Adrenal gland (tissue), 12 donors: ENCODE results near the gene GMPS. TPM values are rescaled to one million over a fixed set of nuclear protein-coding genes. Genes with fewer than 3 reads are reported as not detected.

Source experiments
- DNase-seq, 7 donors: peaks; one replicate each; pipeline ENCODE4 v3.0.0-alpha.2; 2019 to 2020
- H3K27ac ChIP-seq, 5 donors: fragments of 200-600 bp; sonication (generic) in 4 of 5; 1 replicate in 3 of 5; 2 replicates in 2 of 5; pipeline versions ENCODE4 v1.5.1 to v1.8.0; 2016 to 2020; ENCODE audit warnings: mild to moderate bottlenecking in 1 of 5
- H3K27me3 ChIP-seq: fragments of 200-600 bp; 2 replicates; pipeline ENCODE4 v1.8.0; 2021
- H3K36me3 ChIP-seq, 2 donors: fragments of 200-600 bp; replicated peaks in 1 of 2; 1 replicate in 1 of 2; 2 replicates in 1 of 2; pipeline versions ENCODE4 v1.5.1 to v1.8.0; 2018 to 2022
- H3K4me1 ChIP-seq, 2 donors: fragments of 200-600 bp; replicated peaks in 1 of 2; 1 replicate in 1 of 2; 2 replicates in 1 of 2; pipeline versions ENCODE4 v1.5.1 to v1.8.0; 2018 to 2021
- H3K4me3 ChIP-seq, 4 donors: fragments of 200-600 bp; sonication (generic) in 3 of 4; one replicate each; pipeline ENCODE4 v1.5.1; 2016 to 2018
- H3K9me3 ChIP-seq, 3 donors: fragments of 200-600 bp; sonication (generic) in 1 of 3; replicated peaks in 1 of 3; 1 replicate in 2 of 3; 2 replicates in 1 of 3; pipeline versions ENCODE4 v1.5.1 to v1.8.0; 2016 to 2021
- POLR2A ChIP-seq, 2 donors: fragments of 450-650 bp; IDR thresholded peaks; one replicate each; pipeline ENCODE4 v1.6.1; 2017; ENCODE audit warnings: antibody characterized with exemption in 2 of 2, mild to moderate bottlenecking in 2 of 2, moderate library complexity in 1 of 2
- WGBS, 4 donors: extraction: QIAGEN DNeasy Blood & Tissue Kit in 2 of 4; methylation state at CpG; one replicate each; pipeline versions ENCODE4 v1.1.5 to v1.1.7; 2013 to 2017; 5-methylcytosine and 5-hydroxymethylcytosine counted together
- intact Hi-C, 2 donors: fragments of 100-400 bp; cut with DNase I; formaldehyde crosslinking; loops; one replicate each; pipeline versions ENCODE4 v1.14.1 to v1.15.0; 2022 to 2023
- polyA plus RNA-seq, 3 donors: library from polyadenylated mRNA; stranded (reverse); fragments of 200-250 nt in 2 of 3; fragments of 350-450 nt in 1 of 3; fragmentation: Illumina TruSeq in 1 of 3; extraction: RNeasy Lipid Tissue Mini Kit (QIAGEN cat#74804) in 1 of 3; gene quantifications; one replicate each; pipeline ENCODE4 v1.2.3, GENCODE V29; 2013 to 2014
- total RNA-seq, 9 donors: library from RNA; depleted of rRNA in 4 of 9; stranded (reverse); fragments of >200 nt in 4 of 9; fragments of 120-200 nt in 1 of 9; fragmentation: NEBNext Ultra II Directional in 1 of 9; extraction: Animal tissue kit (Norgen Biotek cat#: 25700) in 1 of 9; gene quantifications; one replicate each; pipeline versions ENCODE4 v1.1.0 to v1.2.4, GENCODE V29; 2013 to 2023
- TF ChIP-seq, protein P1 (sequence below), 6 experiments: fragments of 450-650 bp in 4 of 6; fragments of 200-600 bp in 2 of 6; sonication (generic) in 1 of 6; IDR thresholded peaks; 1 replicate in 5 of 6; 2 replicates in 1 of 6; pipeline versions ENCODE4 v1.5.1 to v1.8.0; 2016 to 2021; ENCODE audit warnings: antibody characterized with exemption in 6 of 6, mild to moderate bottlenecking in 2 of 6, moderate library complexity in 1 of 6
- donor health status: healthy with polysubstance abuse.
- donor health status: Bipolar disorder and iron deficiency.
- donor health status: DM: yes; HTN: yes; CAD: no.
- donor health status: DM: no; HTN: no; CAD: no.
- donor health status: DM: no; HTN: no; CAD: no.
- donor health status: DM: yes; HTN: yes; CAD: no.

GMPS gene
- total and polyA plus RNA-seq, 12 donors: 11.5 to 63.5 (median 40.9) TPM

DNA sequence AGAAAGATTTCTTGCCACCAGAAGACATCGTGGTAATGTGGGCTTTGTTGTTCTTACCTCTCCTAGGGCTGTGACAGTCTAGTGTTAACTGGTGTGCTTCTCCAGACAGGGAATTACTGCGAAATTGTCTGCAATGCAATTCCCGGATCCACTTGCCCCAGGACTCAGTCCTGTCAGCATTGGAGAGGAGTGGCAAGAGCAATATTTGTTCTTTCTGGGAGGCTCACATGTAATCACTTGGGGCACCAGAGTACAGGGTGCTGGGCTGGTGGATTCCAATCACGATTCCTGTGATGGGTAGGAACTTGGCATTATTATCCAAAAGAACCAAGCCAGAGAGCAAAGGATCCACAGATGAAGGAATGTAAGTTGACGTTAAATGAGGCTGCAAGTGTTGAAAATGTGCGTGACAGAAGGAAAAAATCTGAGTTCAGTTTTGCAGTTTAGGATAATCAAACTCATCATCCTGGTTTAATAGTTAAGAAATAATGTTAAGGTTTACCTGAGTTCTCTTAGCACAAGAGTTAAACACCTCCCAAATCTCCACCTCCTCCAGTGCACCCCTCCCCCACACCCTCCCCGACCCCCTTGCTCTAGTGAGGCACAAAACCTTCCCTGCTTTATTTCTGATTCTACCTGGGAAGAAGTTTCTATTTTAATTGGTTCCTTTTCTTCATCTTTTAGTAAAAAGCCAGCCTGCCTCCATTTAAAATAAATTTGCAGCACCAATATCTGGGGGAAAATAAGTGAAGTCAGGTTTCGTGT is 79.2 kb downstream of the GMPS start:
- 75 to 83% (median 78%) methylated on average over 7 to 8 of the region's 8 CpGs for WGBS, 4 donors
- Histone ChIP-seq H3K4me3 (no peak overlapping the region), H3K4me1 (peaks cover 0 to 7% of the 10 kb centered on the region in 2 donors), H3K27ac (no peak overlapping the region), H3K9me3 (no peaks in the 10 kb centered on the region), H3K36me3 (no peaks in the 10 kb centered on the region), H3K27me3 (no peaks in the 10 kb centered on the region)
- DNase-seq: no peak
- no peak for TF ChIP-seq POLR2A (IDR thresholded peaks at IDR 0.05)
- TF ChIP-seq, protein P1, sequence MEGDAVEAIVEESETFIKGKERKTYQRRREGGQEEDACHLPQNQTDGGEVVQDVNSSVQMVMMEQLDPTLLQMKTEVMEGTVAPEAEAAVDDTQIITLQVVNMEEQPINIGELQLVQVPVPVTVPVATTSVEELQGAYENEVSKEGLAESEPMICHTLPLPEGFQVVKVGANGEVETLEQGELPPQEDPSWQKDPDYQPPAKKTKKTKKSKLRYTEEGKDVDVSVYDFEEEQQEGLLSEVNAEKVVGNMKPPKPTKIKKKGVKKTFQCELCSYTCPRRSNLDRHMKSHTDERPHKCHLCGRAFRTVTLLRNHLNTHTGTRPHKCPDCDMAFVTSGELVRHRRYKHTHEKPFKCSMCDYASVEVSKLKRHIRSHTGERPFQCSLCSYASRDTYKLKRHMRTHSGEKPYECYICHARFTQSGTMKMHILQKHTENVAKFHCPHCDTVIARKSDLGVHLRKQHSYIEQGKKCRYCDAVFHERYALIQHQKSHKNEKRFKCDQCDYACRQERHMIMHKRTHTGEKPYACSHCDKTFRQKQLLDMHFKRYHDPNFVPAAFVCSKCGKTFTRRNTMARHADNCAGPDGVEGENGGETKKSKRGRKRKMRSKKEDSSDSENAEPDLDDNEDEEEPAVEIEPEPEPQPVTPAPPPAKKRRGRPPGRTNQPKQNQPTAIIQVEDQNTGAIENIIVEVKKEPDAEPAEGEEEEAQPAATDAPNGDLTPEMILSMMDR (IDR thresholded peaks at IDR 0.05): no peak
- intact Hi-C loops: no loop called here

- WGBS, 4 donors: 88 to 93% (median 91%) methylated on average over 4 of the region's 4 CpGs
Measured at GRCh38 chr3:155956508-155957411, 86.3 kb downstream of the GMPS start.

DNA sequence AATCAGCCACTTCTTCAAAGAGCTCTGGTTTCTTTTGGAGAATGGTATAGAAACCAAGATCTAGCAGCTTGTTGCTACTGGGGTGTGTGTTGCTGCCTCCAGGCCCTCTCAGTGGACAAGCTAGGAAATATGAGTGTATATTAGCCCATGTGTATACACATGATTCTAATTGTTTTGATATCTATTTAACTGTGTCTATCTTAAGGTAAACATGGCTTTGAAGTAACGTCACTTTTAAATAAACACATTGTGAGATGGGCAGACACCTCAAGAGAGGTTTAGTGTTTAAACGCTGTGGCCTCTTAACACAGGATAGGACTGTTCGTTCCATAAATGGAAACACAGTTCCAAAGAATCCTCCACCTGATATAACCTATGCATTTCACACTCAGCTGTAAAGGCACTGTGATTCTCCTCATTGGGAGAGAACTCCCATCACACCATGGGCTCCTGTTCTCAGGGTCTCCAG is 87.0 kb downstream of the GMPS start:
- no peak for TF ChIP-seq POLR2A (IDR thresholded peaks at IDR 0.05)
- TF ChIP-seq, protein P1 (IDR thresholded peaks at IDR 0.05): no peak
- no peaks in the 10 kb centered on the region for H3K27me3 ChIP-seq
- no peaks in the 10 kb centered on the region for H3K9me3 ChIP-seq
- DNase-seq: no peak
- H3K4me1 ChIP-seq: peaks cover 0 to 4% of the 10 kb centered on the region in 2 donors
- H3K27ac ChIP-seq: no peak overlapping the region
- no peak overlapping the region for H3K4me3 ChIP-seq
- H3K36me3 ChIP-seq: no peaks in the 10 kb centered on the region
- WGBS, 4 donors: 92 to 100% (median 95%) methylated on average over 3 of the region's 3 CpGs
- intact Hi-C loops: no loop called here

More at GRCh38 chr3:155956508-155957411, 86.3 kb downstream of the GMPS start:
- no peak for DNase-seq
- H3K36me3 ChIP-seq: no peaks in the 10 kb centered on the region
- TF ChIP-seq, protein P1 (IDR thresholded peaks at IDR 0.05): no peak
- TF ChIP-seq POLR2A (IDR thresholded peaks at IDR 0.05): no peak
- H3K27me3 ChIP-seq: no peaks in the 10 kb centered on the region
- H3K4me1 ChIP-seq: peaks cover 0 to 4% of the 10 kb centered on the region in 2 donors
- no peak overlapping the region for H3K4me3 ChIP-seq
- no peaks in the 10 kb centered on the region for H3K9me3 ChIP-seq
- intact Hi-C loops: no loop called here
- H3K27ac ChIP-seq: no peak overlapping the region

DNA sequence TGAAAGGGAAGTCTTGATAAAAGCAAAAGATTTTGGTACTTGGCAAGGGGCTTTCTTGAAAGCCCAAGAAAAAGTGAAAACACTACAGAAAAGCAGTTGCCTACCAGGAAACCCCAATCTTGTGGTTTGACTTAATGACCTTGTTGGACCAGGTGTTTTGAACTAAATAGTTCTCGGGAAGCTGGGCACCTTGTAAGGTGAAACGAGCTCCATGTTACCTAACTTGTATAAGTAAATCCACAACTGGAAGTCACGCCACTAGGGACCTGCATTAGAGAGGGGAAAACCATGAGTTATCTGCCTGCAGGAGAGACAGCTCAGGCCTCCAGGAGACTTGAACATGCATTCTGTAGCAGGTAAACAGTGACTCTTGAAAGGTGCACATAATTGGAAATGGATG is 88.2 kb downstream of the GMPS start:
- no peak for TF ChIP-seq POLR2A (IDR thresholded peaks at IDR 0.05)
- TF ChIP-seq, protein P1 (IDR thresholded peaks at IDR 0.05): no peak
- Histone ChIP-seq H3K4me3 (no peak overlapping the region), H3K9me3 (no peaks in the 10 kb centered on the region), H3K4me1 (peaks cover 0 to 4% of the 10 kb centered on the region in 2 donors), H3K27ac (no peak overlapping the region), H3K36me3 (no peaks in the 10 kb centered on the region), H3K27me3 (no peaks in the 10 kb centered on the region)
- 92 to 95% (median 94%) methylated on average over 3 of the region's 3 CpGs for WGBS, 4 donors
- intact Hi-C loops: no loop called here
- DNase-seq: no peak
